OCI-LY3 (cell line): ENCODE results near the gene NRN1L.

ENCODE experiments used
- H2AFZ ChIP-seq: fragments of 200-600, 300-600 bp; shearing (Covaris generic); 2 replicates; pipeline ENCODE4 v1.6.0; 2014; ENCODE audit warnings: antibody characterized with exemption, low read depth, low read length
- H3K27ac ChIP-seq: fragments of 200-600, 300-600 bp; sonication (generic); 2 replicates; pipeline ENCODE4 v1.5.1; 2014; ENCODE audit warnings: mild to moderate bottlenecking, low read length, moderate library complexity, mixed read lengths
- H3K27me3 ChIP-seq: fragments of 200-600, 300-600 bp; sonication (generic); 2 replicates; pipeline ENCODE4 v1.6.1; 2014; ENCODE audit warnings: low read depth, low read length, mixed read lengths
- H3K36me3 ChIP-seq: fragments of 200-600, 300-600 bp; sonication (generic); replicated peaks from 2 replicates; pipeline ENCODE3; 2014; ENCODE audit warnings: low read depth, low read length, mixed read lengths
- H3K4me1 ChIP-seq: fragments of 300-600, 200-600 bp; sonication (generic); 2 replicates; pipeline ENCODE4 v1.6.1; 2014; ENCODE audit warnings: low read length, mixed read lengths
- H3K4me2 ChIP-seq: fragments of 200-600, 300-600 bp; sonication (generic); 2 replicates; pipeline ENCODE4 v1.6.1; 2014; ENCODE audit warnings: low read length, mixed read lengths
- H3K4me3 ChIP-seq: fragments of 300-600, 200-600 bp; sonication (generic); 2 replicates; pipeline ENCODE4 v1.5.1; 2014; ENCODE audit warnings: antibody characterized with exemption, mild to moderate bottlenecking, low read length, moderate library complexity
- H3K79me2 ChIP-seq: fragments of 300-600, 200-600 bp; shearing (Covaris generic); 2 replicates; pipeline ENCODE4 v1.6.1; 2014; ENCODE audit warnings: mild to moderate bottlenecking, low read length, mixed read lengths
- H3K9ac ChIP-seq: fragments of 300-600, 200-600 bp; shearing (Covaris generic); 2 replicates; pipeline ENCODE4 v1.6.0; 2014; ENCODE audit warnings: mild to moderate bottlenecking, low read length, moderate library complexity
- H3K9me3 ChIP-seq: fragments of 200-600, 300-600 bp; shearing (Covaris generic); 2 replicates; pipeline ENCODE4 v1.6.1; 2014; ENCODE audit warnings: low read length, mixed read lengths; ENCODE audit not compliant: insufficient read depth
- H4K20me1 ChIP-seq: fragments of 200-600, 300-600 bp; sonication (generic); 2 replicates; pipeline ENCODE4 v1.6.1; 2016; ENCODE audit warnings: low read length, mixed read lengths; ENCODE audit not compliant: insufficient read depth
- CTCF ChIP-seq: fragments of 200-600, 300-600 bp; sonication (generic); IDR thresholded peaks from 2 replicates; pipeline ENCODE4 v1.5.1; 2014; ENCODE audit warnings: antibody characterized with exemption, low read length, low read depth
- EZH2phosphoT487 ChIP-seq: fragments of 200-600 bp; shearing (Covaris generic); IDR thresholded peaks from 2 replicates; pipeline ENCODE4 v1.6.1; 2018; ENCODE audit warnings: antibody characterized with exemption, mixed run types, low read depth

Gene NRN1L

GRCh38 chr16:67874372-67874771, 10.3 kb upstream of the NRN1L start:
- Histone ChIP-seq H3K27ac (no peak overlapping the region), H3K79me2 (peaks cover 37% of the 10 kb centered on the region), H2AFZ (no peak overlapping the region), H3K27me3 (no peaks in the 10 kb centered on the region), H3K9ac (no peak overlapping the region; the same call in 1 of the 2 replicates), H3K9me3 (no peaks in the 10 kb centered on the region), H3K4me2 (peak overlapping the region; percentile 98), H3K36me3 (peaks cover 31% of the 10 kb centered on the region), H4K20me1 (peaks cover 15% of the 10 kb centered on the region), H3K4me1 (peaks cover 14% of the 10 kb centered on the region), H3K4me3 (peak overlapping the region; percentile 95)
- no peak for TF ChIP-seq CTCF
- no peak for TF ChIP-seq EZH2phosphoT487

- Histone ChIP-seq H3K4me1 (peaks cover 14% of the 10 kb centered on the region), H3K4me2 (no peak overlapping the region), H3K27me3 (no peaks in the 10 kb centered on the region), H3K4me3 (no peak overlapping the region), H3K9ac (no peak overlapping the region), H4K20me1 (peaks cover 15% of the 10 kb centered on the region), H3K36me3 (peaks cover 46% of the 10 kb centered on the region), H3K27ac (no peak overlapping the region), H2AFZ (no peak overlapping the region), H3K79me2 (peaks cover 37% of the 10 kb centered on the region), H3K9me3 (no peaks in the 10 kb centered on the region)
- TF ChIP-seq EZH2phosphoT487, result no peak
- no peak for TF ChIP-seq CTCF
Observed at GRCh38 chr16:67877064-67877463, 7.6 kb upstream of the NRN1L start.

- TF ChIP-seq EZH2phosphoT487 (no peak), CTCF (no peak)
- Histone ChIP-seq H3K4me1 (peaks cover 10% of the 10 kb centered on the region), H3K9me3 (no peaks in the 10 kb centered on the region), H3K27ac (no peak overlapping the region), H3K4me3 (no peak overlapping the region), H3K4me2 (no peak overlapping the region), H3K36me3 (peaks cover 55% of the 10 kb centered on the region), H3K9ac (no peak overlapping the region), H4K20me1 (peaks cover 15% of the 10 kb centered on the region), H3K27me3 (no peaks in the 10 kb centered on the region), H2AFZ (no peak overlapping the region), H3K79me2 (peaks cover 34% of the 10 kb centered on the region)
Observed at GRCh38 chr16:67878232-67878631, 6.5 kb upstream of the NRN1L start.

GRCh38 chr16:67878846-67879245, 5.8 kb upstream of the NRN1L start:
- peaks cover 55% of the 10 kb centered on the region for H3K36me3 ChIP-seq
- no peak for TF ChIP-seq EZH2phosphoT487
- no peak for TF ChIP-seq CTCF
- no peak overlapping the region for H2AFZ ChIP-seq
- H3K27ac ChIP-seq, result no peak overlapping the region
- no peak overlapping the region for H3K9ac ChIP-seq
- no peak overlapping the region for H3K4me3 ChIP-seq
- H3K4me1 ChIP-seq, result peaks cover 7% of the 10 kb centered on the region
- peaks cover 13% of the 10 kb centered on the region for H4K20me1 ChIP-seq
- H3K27me3 ChIP-seq, result no peaks in the 10 kb centered on the region
- H3K79me2 ChIP-seq, result peaks cover 28% of the 10 kb centered on the region
- no peaks in the 10 kb centered on the region for H3K9me3 ChIP-seq
- no peak overlapping the region for H3K4me2 ChIP-seq
